HG03103 (cell line): ENCODE measurements around the gene EPN1.

Experiments
- ATAC-seq: cut with Tn5 transposase; IDR thresholded peaks from one replicate; pipeline ENCODE4 v1.9.1; 2021; ENCODE audit warnings: low read depth; ENCODE audit not compliant: unreplicated experiment

Gene EPN1

GRCh38 chr19:55677572-55678028 lies 2.6 kb downstream of the EPN1 start:
- ATAC-seq, result no peak

GRCh38 chr19:55678121-55678671 lies 3.2 kb downstream of the EPN1 start:
- ATAC-seq, result peak; percentile 72

GRCh38 chr19:55679343-55680257 lies 4.6 kb downstream of the EPN1 start:
- no peak for ATAC-seq

DNA sequence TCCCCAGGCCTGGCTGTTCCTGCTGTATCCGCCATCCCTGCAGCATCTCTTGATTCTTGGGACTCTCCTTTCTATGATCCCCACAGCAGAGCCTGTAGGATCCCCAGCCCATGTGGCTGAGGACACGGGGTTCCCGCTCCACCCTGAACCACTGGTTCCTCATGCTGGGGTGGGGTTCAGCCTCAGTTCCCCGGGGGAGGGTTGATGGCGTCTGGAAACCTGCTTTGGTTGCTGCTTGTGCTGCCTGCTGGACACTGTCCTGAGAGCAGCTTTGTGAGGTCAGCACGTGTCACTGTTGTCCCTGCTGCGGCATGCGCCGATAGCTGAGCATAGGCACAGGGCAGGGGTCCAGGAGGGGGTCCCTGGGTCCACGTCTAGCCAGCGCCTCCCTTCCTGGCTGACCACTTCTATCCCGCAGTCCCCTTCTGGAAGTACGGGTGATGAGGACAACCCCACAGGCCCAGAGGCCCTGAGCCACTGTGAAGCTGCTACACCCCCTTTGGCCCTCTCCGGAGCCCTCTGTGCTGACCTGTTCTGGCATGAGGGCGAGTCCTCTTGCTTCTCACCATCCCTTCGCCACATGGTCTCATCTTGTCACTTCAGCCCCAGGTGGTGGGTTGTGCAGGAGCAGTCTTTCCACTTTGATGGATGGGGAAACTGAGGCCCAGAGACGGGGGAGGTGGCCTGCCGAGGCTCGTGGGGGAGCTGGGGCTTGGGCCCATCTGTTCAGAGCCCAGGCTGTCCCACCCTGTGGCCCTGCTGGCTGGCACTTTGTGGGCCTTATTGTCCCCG lies 5.5 kb downstream of the EPN1 start:
- no peak for ATAC-seq

GRCh38 chr19:55681131-55682092 lies 6.4 kb downstream of the EPN1 start:
- ATAC-seq, result no peak

GRCh38 chr19:55683449-55684261 lies 8.6 kb downstream of the EPN1 start:
- ATAC-seq, result no peak

- no peak for ATAC-seq
Observed at GRCh38 chr19:55684946-55685681, 10.1 kb downstream of the EPN1 start.

DNA sequence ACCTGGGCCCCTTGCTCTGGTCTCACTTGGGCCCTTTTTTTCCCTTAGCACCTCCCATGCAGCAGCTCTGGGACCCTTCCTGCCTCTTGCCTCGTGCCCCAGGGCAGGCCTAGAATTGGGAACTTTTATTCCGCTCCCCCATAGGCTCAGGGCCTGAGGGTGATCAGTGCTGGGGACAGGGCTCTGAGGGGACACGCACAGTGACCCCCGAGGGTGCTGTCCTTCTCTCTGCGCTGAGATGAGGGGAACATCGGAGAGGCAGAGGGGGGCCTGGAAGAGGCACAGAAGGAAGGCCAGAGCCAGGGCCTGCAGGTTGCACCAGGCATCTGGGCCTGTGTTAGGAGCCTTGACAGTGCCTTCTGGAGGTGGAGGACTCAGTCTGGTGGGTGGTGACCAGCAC lies 10.8 kb downstream of the EPN1 start:
- ATAC-seq, result no peak

DNA sequence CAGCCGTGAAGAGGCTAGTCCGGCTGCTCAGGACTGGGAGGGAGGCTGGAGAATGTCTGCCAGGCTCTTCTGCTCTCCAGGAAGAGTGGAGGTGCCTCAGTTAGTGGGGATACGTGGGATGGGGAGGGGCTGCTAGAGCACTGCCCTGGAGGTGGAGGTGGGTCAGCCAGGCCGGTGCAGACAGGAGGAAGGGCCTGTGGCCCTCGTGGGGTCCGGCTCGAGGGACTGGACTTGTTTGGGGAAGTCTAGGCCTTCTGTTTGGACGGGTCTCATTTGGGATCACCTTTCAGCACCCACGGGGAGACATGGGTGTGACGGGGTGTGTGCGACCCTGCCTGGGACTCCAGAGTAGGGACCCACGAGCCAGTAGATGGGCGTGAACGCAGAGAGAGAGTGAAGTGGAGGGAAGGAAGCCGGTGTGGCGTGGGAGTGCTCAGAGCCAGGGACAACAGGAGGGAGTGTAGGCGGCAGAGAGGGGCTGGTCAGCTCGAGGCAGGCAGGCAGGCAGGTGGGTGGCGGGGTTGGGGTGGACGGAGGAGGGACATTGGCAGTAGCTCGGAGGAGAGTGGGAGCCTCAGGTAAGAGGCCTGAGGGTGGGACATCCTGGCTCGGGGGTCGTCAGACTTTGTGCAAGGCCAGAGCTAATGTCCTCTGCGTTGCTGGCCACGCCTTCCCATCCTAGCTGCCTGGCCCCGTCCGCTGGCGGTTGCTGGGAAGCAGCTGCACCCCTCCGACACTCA lies 11.5 kb downstream of the EPN1 start:
- no peak for ATAC-seq

GRCh38 chr19:55687281-55688201 lies 12.5 kb downstream of the EPN1 start:
- no peak for ATAC-seq

GRCh38 chr19:55688422-55689218 lies 13.6 kb downstream of the EPN1 start:
- no peak for ATAC-seq

DNA sequence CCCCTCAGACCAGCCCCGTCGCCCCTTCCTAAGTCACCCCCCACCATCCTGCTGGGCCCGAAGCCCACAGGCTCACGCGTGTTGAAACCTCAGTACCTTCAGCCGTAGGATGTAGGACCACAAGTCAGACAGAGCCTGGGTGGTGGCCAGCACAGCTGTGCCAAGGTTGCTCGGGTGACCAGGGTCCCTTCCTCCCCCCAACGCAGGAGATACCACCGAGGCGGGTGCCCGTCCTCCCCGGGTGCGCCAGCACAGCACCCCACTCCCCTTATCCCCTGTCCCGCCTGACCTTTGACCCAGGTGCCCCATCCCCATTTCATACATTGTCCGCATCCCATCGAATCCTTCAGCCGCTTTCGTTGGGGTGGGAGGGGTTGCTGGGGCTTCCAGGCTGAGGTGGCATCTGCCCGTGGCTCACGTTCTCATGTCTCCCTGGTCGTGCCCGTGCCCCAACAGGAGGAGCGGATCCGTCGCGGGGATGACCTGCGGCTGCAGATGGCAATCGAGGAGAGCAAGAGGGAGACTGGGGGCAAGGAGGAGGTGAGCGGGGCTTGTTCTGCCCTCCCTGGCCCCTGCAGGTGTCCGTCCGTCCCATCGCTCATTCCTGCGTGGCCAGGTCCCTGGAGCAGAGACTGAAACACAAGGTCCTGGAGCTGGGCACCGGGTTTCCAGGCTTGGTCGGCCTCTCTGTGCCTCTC lies 14.5 kb downstream of the EPN1 start:
- ATAC-seq, result no peak

DNA sequence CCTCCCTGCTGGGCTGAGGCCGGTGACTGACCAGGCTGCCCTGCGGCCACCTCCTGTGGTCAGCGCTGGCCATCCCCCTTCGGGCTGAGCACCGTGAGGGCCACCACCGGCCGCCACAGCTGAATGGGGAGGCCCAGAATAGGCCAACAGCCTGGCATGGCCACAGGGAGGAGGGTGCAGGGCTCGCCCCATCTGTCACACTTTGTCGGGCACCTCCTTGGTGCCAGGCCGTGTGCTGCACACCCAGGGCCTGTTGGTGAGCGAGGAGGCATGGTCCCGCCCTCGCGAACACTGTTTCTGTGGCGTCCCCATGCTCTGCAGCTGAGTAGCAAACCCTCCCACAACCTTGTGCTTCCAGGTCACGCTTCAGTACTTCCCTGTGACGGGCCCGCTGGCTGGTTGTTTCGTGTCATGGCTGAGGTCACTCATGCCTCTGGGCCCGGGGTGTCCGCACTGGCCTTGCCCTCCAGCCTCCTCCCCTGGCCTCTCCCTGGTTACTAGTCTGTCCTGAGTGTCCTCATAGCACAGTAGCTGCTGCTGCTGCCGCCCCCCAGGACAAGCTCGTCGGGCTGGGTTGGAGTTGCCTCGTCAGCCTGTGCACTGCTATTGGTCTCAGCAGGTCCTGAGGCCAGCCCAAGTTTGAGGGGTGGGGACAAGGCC lies 15.2 kb downstream of the EPN1 start:
- ATAC-seq, result no peak

DNA sequence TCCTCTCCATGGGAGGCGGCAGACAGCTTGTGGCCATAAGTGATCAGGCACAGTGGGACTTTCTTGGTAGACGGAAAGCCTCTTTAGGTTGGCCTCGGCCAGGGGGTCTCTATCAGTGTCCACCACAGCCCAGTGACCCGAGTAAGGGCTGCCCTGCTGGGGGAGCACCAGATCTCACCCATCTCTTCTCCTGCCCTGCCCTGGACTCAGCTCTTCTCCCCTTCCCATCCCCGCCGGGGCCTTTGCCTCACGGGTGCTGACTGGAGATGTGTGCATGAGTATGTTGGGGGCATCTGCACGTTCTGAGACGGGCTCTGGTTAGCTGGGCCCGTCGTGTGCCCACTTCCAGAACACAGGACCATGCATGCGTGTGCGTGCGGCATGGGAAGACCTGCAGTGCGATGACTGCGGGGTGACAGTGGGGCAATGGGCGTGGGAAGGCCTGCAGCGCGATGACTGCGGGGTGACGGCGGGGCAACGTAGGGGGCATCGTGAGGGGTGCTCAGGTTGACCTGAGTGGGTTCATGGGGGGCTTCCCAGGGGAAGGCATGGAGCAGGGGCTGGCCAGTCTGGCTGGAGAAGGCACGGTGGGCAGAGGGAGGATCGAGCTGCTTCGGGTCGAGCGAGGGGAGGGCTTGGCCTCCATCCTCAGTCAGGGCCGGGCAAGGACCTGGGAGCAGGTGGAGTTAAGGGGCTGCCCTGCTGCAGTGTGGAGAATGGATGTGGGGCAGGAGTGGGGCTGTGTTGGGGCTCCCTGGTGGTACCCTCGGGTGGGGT lies 15.9 kb downstream of the EPN1 start:
- no peak for ATAC-seq
